ENCODE results near the gene ARHGAP22. TPM values are rescaled to one million over a fixed set of nuclear protein-coding genes. Genes with fewer than 3 reads are reported as not detected.

Gene ARHGAP22
- total RNA-seq, 6 donors from 2014 or later: 1.4 to 25.1 (median 7.1) TPM

DNA sequence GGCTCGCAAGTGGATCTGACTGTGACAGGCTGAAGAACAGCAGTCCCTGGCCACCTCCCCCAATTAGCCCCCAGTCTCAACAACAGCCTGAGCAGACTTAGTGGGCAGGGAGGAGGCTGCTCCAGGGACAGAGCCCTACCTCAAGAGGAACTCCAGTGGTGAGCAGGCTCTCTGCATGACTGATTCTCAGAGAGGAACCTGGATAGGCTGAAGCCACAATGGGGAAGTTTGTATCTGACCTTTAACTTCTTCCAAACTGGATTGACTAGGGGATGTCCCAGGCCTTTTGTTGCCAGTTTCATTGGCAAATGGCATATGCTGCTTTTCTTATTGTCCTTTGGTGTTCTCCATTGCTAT lies 93.0 kb downstream of the ARHGAP22 start:
- DNase-seq (no peak), ATAC-seq (ENCODE audit: low FRiP score in 2 of 2) (peak; percentile 58 to 80)
- H3K36me3 ChIP-seq: no peaks in the 10 kb centered on the region
- H3K4me1 ChIP-seq: peaks cover 0 to 6% (median 0%) of the 10 kb centered on the region in 4 donors
- H3K9me3 ChIP-seq: peaks cover 0 to 14% (median 9%) of the 10 kb centered on the region in 4 donors
- H3K4me3 ChIP-seq: no peak overlapping the region
- TF ChIP-seq EP300 (IDR thresholded peaks at IDR 0.05) (no peak), POLR2A (IDR thresholded peaks at IDR 0.05) (no peak), POLR2AphosphoS5 (IDR thresholded peaks at IDR 0.05) (no peak)
- TF ChIP-seq, protein P1, sequence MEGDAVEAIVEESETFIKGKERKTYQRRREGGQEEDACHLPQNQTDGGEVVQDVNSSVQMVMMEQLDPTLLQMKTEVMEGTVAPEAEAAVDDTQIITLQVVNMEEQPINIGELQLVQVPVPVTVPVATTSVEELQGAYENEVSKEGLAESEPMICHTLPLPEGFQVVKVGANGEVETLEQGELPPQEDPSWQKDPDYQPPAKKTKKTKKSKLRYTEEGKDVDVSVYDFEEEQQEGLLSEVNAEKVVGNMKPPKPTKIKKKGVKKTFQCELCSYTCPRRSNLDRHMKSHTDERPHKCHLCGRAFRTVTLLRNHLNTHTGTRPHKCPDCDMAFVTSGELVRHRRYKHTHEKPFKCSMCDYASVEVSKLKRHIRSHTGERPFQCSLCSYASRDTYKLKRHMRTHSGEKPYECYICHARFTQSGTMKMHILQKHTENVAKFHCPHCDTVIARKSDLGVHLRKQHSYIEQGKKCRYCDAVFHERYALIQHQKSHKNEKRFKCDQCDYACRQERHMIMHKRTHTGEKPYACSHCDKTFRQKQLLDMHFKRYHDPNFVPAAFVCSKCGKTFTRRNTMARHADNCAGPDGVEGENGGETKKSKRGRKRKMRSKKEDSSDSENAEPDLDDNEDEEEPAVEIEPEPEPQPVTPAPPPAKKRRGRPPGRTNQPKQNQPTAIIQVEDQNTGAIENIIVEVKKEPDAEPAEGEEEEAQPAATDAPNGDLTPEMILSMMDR (IDR thresholded peaks at IDR 0.05): no peak
- no peak overlapping the region for H3K27ac ChIP-seq
- H3K27me3 ChIP-seq: no peaks in the 10 kb centered on the region
- WGBS, 2 donors: 83 to 85% methylated on average over 1 of the region's 1 CpG

- Histone ChIP-seq H3K27me3 (no peaks in the 10 kb centered on the region), H3K4me3 (no peak overlapping the region), H3K36me3 (no peaks in the 10 kb centered on the region), H3K27ac (no peak overlapping the region), H3K9me3 (peaks cover 0 to 14% (median 9%) of the 10 kb centered on the region in 4 donors), H3K4me1 (peaks cover 0 to 6% (median 0%) of the 10 kb centered on the region in 4 donors)
- DNase-seq: no peak
- peak in 1 of 2 donors; percentile 15 for ATAC-seq (ENCODE audit: low FRiP score in 2 of 2)
- 86% methylated on average over 7 to 13 of the region's 13 CpGs for WGBS, 2 donors
- TF ChIP-seq EP300 (IDR thresholded peaks at IDR 0.05): no peak
- no peak for TF ChIP-seq POLR2AphosphoS5 (IDR thresholded peaks at IDR 0.05)
- TF ChIP-seq, protein P1 (IDR thresholded peaks at IDR 0.05): no peak
- no peak for TF ChIP-seq POLR2A (IDR thresholded peaks at IDR 0.05)
Measured at GRCh38 chr10:48511066-48511874, 93.6 kb downstream of the ARHGAP22 start.

DNA sequence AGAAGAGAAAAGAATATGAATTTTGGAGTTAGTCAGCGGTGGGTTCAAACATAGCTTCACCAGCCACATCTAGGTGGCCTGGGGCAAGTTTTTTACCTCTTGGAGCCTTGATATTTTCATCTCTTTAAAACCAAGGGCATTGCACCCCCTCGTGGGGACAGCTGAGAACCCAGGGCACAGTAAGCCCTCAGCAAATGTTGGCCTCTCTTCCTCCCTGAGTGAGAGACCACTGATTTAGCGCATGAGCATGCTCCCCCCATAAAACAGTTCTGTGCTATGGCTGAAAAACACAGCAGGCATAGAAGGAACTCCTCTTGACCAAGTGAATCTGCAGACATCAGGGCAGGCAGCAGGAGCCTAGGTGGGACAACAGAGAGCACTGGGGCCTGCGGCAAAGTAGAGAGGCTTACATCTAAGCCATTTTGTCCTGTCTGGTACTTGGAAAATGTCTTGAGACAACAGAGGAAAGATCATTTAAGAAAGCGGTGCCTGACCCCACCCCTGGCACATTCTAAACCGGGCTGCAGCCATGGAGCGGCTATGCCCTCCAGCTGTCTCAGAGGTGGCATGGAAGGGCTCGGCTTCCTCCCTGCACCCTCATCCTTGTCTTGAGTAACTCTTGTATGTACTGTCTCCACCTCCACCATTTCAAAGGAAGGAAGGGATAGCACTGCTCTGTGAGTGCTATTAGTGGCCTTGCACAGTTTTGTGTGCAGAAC lies 94.7 kb downstream of the ARHGAP22 start:
- Histone ChIP-seq H3K36me3 (no peaks in the 10 kb centered on the region), H3K4me3 (no peak overlapping the region), H3K9me3 (peaks cover 0 to 10% (median 7%) of the 10 kb centered on the region in 4 donors), H3K27me3 (no peaks in the 10 kb centered on the region), H3K4me1 (peaks cover 0 to 6% (median 0%) of the 10 kb centered on the region in 4 donors), H3K27ac (no peak overlapping the region)
- DNase-seq (no peak), ATAC-seq (ENCODE audit: low FRiP score in 2 of 2) (no peak)
- TF ChIP-seq, protein P1 (IDR thresholded peaks at IDR 0.05): peak in 1 of 6 experiments; percentile 20
- no peak for TF ChIP-seq POLR2A (IDR thresholded peaks at IDR 0.05)
- WGBS, 2 donors: 85% methylated on average over 8 of the region's 8 CpGs

DNA sequence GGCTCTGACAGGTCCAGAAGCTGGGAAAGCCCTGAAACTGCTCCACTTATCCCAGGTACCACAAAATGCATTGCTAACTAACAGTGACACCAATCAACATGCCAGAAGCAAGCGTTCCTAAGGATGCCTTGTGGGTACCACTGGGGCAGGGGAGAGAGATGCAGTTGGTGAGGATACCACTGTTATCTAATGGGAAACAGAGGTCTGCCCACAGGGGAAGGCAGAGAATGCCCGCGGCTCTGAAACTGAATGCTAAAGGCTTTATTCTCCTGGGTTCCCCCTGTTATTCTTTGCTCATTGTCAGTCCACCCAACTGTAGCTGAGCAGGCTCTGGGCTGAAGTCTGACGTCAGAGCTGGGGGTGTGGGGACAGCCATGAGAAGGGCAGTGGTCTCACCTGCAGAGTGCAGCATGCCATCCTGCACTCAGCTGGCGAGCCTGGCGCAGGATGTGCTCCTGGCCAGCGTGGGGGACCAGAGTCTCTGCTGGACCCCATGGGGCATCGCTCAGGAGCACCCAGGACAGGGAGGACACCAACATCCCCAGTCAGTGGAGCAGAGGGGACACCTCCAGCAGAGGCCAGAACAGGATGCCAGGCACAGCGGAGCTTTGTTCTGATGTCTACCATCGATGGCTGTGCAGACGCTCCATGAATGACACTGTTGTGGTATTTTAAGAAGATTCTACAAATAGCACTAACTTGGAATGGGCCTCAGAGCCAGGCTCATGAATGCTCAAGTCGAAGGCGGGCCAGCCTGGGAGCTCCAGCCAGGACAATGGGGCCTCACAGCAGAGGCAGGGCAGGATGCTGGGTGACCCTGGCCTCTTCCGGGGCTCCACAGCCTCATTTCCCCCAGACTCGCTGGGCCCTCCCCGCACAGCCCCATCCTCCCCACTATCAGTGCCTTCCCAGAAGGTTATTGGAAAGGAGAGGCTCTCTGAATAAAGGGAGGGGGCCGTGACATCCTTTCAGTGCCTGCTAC lies 95.8 kb downstream of the ARHGAP22 start:
- Histone ChIP-seq H3K9me3 (peaks cover 0 to 2% (median 1%) of the 10 kb centered on the region in 4 donors), H3K27ac (no peak overlapping the region), H3K4me1 (peaks cover 0 to 6% (median 0%) of the 10 kb centered on the region in 4 donors), H3K4me3 (no peak overlapping the region), H3K36me3 (no peaks in the 10 kb centered on the region), H3K27me3 (no peaks in the 10 kb centered on the region)
- WGBS, 2 donors: 82 to 86% methylated on average over 12 to 17 of the region's 17 CpGs
- DNase-seq (no peak), ATAC-seq (ENCODE audit: low FRiP score in 2 of 2) (no peak)
- TF ChIP-seq EP300 (IDR thresholded peaks at IDR 0.05) (no peak), POLR2AphosphoS5 (IDR thresholded peaks at IDR 0.05) (no peak), POLR2A (IDR thresholded peaks at IDR 0.05) (no peak)
- TF ChIP-seq, protein P1 (IDR thresholded peaks at IDR 0.05): no peak

All from upper lobe of left lung (tissue), 6 donors.